Measurements from ENCODE around the gene HOATZ. TPM values are rescaled to one million over a fixed set of nuclear protein-coding genes. Genes with fewer than 3 reads are reported as not detected.

HOATZ gene
- total RNA-seq, 2 donors from 2014 or later = not detected

- intact Hi-C loops (cut with DNase I, micrococcal nuclease) = no loop called here
- DNase-seq = no peak
- ATAC-seq = no peak
These were observed 4.1 kb downstream of the HOATZ start for GRCh38 chr11:111518668-111519067.

GRCh38 chr11:111520560-111520959 lies 6.0 kb downstream of the HOATZ start:
- DNase-seq (no peak), ATAC-seq (no peak)
- intact Hi-C loops (cut with DNase I, micrococcal nuclease) = no loop called here

GRCh38 chr11:111521135-111521534 lies 6.6 kb downstream of the HOATZ start:
- ATAC-seq = no peak
- intact Hi-C loops (cut with DNase I, micrococcal nuclease) = no loop called here
- no peak for DNase-seq

GRCh38 chr11:111522426-111522825 lies 7.8 kb downstream of the HOATZ start:
- DNase-seq (no peak), ATAC-seq (no peak)
- intact Hi-C loops (cut with DNase I, micrococcal nuclease) = no loop called here

- DNase-seq (no peak), ATAC-seq (no peak)
- intact Hi-C loops (cut with DNase I, micrococcal nuclease) = no loop called here
These were observed 8.8 kb downstream of the HOATZ start for GRCh38 chr11:111523343-111523742.

GRCh38 chr11:111524056-111524455 lies 9.5 kb downstream of the HOATZ start:
- intact Hi-C loops (cut with DNase I, micrococcal nuclease) = no loop called here
- no peak for ATAC-seq
- DNase-seq = no peak

GRCh38 chr11:111525456-111525855 lies 10.9 kb downstream of the HOATZ start:
- intact Hi-C loops (cut with DNase I, micrococcal nuclease) = no loop called here
- no peak for ATAC-seq

GRCh38 chr11:111526501-111526900 lies 11.9 kb downstream of the HOATZ start:
- no peak for DNase-seq
- ATAC-seq = no peak
- intact Hi-C loops (cut with DNase I, micrococcal nuclease) = no loop called here

More at GRCh38 chr11:111525456-111525855, 10.9 kb downstream of the HOATZ start:
- DNase-seq = no peak

- intact Hi-C loops (cut with DNase I, micrococcal nuclease) = no loop called here
- ATAC-seq = no peak
These were observed 12.7 kb downstream of the HOATZ start for GRCh38 chr11:111527279-111527678.

GRCh38 chr11:111528557-111528956 lies 14.0 kb downstream of the HOATZ start:
- intact Hi-C loops (cut with DNase I, micrococcal nuclease) = no loop called here
- DNase-seq = no peak
- ATAC-seq = no peak

More at GRCh38 chr11:111527279-111527678, 12.7 kb downstream of the HOATZ start:
- no peak for DNase-seq

GRCh38 chr11:111530091-111530490 lies 15.5 kb downstream of the HOATZ start:
- no peak for DNase-seq
- intact Hi-C loops (cut with DNase I, micrococcal nuclease) = no loop called here
- no peak for ATAC-seq

GRCh38 chr11:111531136-111531535 lies 16.6 kb downstream of the HOATZ start:
- no peak for DNase-seq
- intact Hi-C loops (cut with DNase I, micrococcal nuclease) = no loop called here
- no peak for ATAC-seq

- DNase-seq (no peak), ATAC-seq (no peak)
- intact Hi-C loops (cut with DNase I, micrococcal nuclease) = no loop called here
These were observed 17.2 kb downstream of the HOATZ start for GRCh38 chr11:111531687-111532364.

- DNase-seq (no peak), ATAC-seq (no peak)
- intact Hi-C loops (cut with DNase I, micrococcal nuclease) = no loop called here
These were observed 17.8 kb downstream of the HOATZ start for GRCh38 chr11:111532365-111532709.

GRCh38 chr11:111535281-111535680 lies 20.7 kb downstream of the HOATZ start:
- intact Hi-C loops (cut with DNase I, micrococcal nuclease) = no loop called here
- ATAC-seq (no peak), DNase-seq (no peak)

GRCh38 chr11:111537336-111537860 lies 22.8 kb downstream of the HOATZ start:
- ATAC-seq = no peak
- intact Hi-C loops (cut with DNase I, micrococcal nuclease) = no loop called here
- no peak for DNase-seq

- DNase-seq = no peak
- intact Hi-C loops (cut with DNase I, micrococcal nuclease) = no loop called here
These were observed 24.0 kb downstream of the HOATZ start for GRCh38 chr11:111538407-111539114.

GRCh38 chr11:111539426-111540113 lies 25.0 kb downstream of the HOATZ start:
- no peak for ATAC-seq
- intact Hi-C loops (cut with DNase I, micrococcal nuclease) = no loop called here
- DNase-seq = no peak

More at GRCh38 chr11:111538407-111539114, 24.0 kb downstream of the HOATZ start:
- no peak for ATAC-seq

GRCh38 chr11:111540114-111540936 lies 25.7 kb downstream of the HOATZ start, which contains the start of gene LAYN:
LAYN (plus strand) TSS chr11:111540720; CDS start chr11:111540844, 124 bp downstream.
- intact Hi-C loops (cut with DNase I, micrococcal nuclease) = no loop called here
- DNase-seq (peak; percentile 31 to 34), ATAC-seq (peak; percentile 31)

All from left colon (tissue), 2 donors.